Astrocyte (in vitro differentiated cells and primary cell): ENCODE data around the gene ATRAID. TPM values are rescaled to one million over a fixed set of nuclear protein-coding genes. Genes with fewer than 3 reads are reported as not detected.
A peak's percentile ranks its signal among the peaks of the same experiment; 100 is the strongest.

ENCODE experiments used
- DNase-seq: peaks from one replicate; pipeline ENCODE4 v3.0.0-alpha.2; 2010; ENCODE audit warnings: low read depth
- FAIRE-seq: peaks from 2 replicates; lab custom pipeline; 2011; peaks lifted over from hg19 to GRCh38; lab: Jason Lieb, UNC
- H2AFZ ChIP-seq: 2 replicates; pipeline ENCODE4 v1.6.0; 2012; ENCODE audit warnings: low read depth, low read length, inconsistent platforms
- H3K27ac ChIP-seq: 2 replicates; pipeline ENCODE4 v1.5.1; 2011; ENCODE audit warnings: low read depth, low read length, inconsistent platforms
- H3K27me3 ChIP-seq: 2 replicates; pipeline ENCODE4 v1.6.0; 2011; ENCODE audit warnings: low read length, inconsistent platforms; ENCODE audit not compliant: insufficient read depth
- H3K36me3 ChIP-seq: 2 replicates; pipeline ENCODE4 v1.5.1; 2011; ENCODE audit warnings: low read length, inconsistent platforms; ENCODE audit not compliant: insufficient read depth
- H3K4me1 ChIP-seq: 2 replicates; pipeline ENCODE4 v1.5.1; 2011; ENCODE audit warnings: low read length, inconsistent platforms; ENCODE audit not compliant: insufficient read depth
- H3K4me2 ChIP-seq: 2 replicates; pipeline ENCODE4 v1.6.0; 2012; ENCODE audit warnings: low read length, inconsistent platforms
- H3K4me3 ChIP-seq: 2 replicates; pipeline ENCODE4 v1.5.1; 2011; ENCODE audit warnings: low read depth, mild to moderate bottlenecking, low read length, inconsistent platforms; ENCODE audit not compliant: insufficient read depth
- H3K79me2 ChIP-seq: 2 replicates; pipeline ENCODE4 v1.6.0; 2012; ENCODE audit warnings: mild to moderate bottlenecking, low read length, inconsistent platforms; ENCODE audit not compliant: insufficient read depth
- H3K9ac ChIP-seq: 2 replicates; pipeline ENCODE4 v1.6.0; 2012; ENCODE audit warnings: mild to moderate bottlenecking, low read length, inconsistent platforms
- H3K9me3 ChIP-seq: 2 replicates; pipeline ENCODE4 v1.5.1; 2012; ENCODE audit warnings: low read depth, mild to moderate bottlenecking, low read length, inconsistent platforms; ENCODE audit not compliant: insufficient read depth
- H4K20me1 ChIP-seq: 2 replicates; pipeline ENCODE4 v1.6.0; 2012; ENCODE audit warnings: low read length, inconsistent platforms; ENCODE audit not compliant: insufficient read depth
- H3K27ac Mint-ChIP-seq: one replicate; pipeline ENCODE4 v1.8.0; 2021; ENCODE audit warnings: mild to moderate bottlenecking, mixed read lengths; ENCODE audit not compliant: unreplicated experiment
- H3K27me3 Mint-ChIP-seq: one replicate; pipeline ENCODE4 v1.8.0; 2021; ENCODE audit warnings: low read depth, mixed read lengths; ENCODE audit not compliant: unreplicated experiment
- H3K36me3 Mint-ChIP-seq: one replicate; pipeline ENCODE4 v1.8.0; 2021; ENCODE audit warnings: low read depth, mixed read lengths; ENCODE audit not compliant: unreplicated experiment
- H3K4me1 Mint-ChIP-seq: one replicate; pipeline ENCODE4 v1.8.0; 2021; ENCODE audit warnings: low read depth, mixed read lengths; ENCODE audit not compliant: unreplicated experiment
- H3K4me3 Mint-ChIP-seq: one replicate; pipeline ENCODE4 v1.8.0; 2021; ENCODE audit warnings: mild to moderate bottlenecking, moderate library complexity, mixed read lengths; ENCODE audit not compliant: unreplicated experiment
- H3K9me3 Mint-ChIP-seq: one replicate; pipeline ENCODE4 v1.8.0; 2021; ENCODE audit warnings: mild to moderate bottlenecking, mixed read lengths; ENCODE audit not compliant: unreplicated experiment
- CTCF ChIP-seq: IDR thresholded peaks from 2 replicates; pipeline ENCODE4 v1.5.1; 2011; ENCODE audit warnings: low read depth, mild to moderate bottlenecking, inconsistent platforms, low read length, moderate library complexity; ENCODE audit not compliant: insufficient read depth
- EZH2 ChIP-seq: IDR thresholded peaks from 2 replicates; pipeline ENCODE4 v1.6.1; 2012; ENCODE audit warnings: mild to moderate bottlenecking, low read length, inconsistent platforms; ENCODE audit not compliant: insufficient read depth
- total RNA-seq: library from RNA; stranded (reverse); gene quantifications from 2 replicates; pipeline ENCODE4 v1.2.1, GENCODE V29; 2021

ATRAID gene
- total RNA-seq, 1 donor from 2014 or later: 62.9 TPM

DNA sequence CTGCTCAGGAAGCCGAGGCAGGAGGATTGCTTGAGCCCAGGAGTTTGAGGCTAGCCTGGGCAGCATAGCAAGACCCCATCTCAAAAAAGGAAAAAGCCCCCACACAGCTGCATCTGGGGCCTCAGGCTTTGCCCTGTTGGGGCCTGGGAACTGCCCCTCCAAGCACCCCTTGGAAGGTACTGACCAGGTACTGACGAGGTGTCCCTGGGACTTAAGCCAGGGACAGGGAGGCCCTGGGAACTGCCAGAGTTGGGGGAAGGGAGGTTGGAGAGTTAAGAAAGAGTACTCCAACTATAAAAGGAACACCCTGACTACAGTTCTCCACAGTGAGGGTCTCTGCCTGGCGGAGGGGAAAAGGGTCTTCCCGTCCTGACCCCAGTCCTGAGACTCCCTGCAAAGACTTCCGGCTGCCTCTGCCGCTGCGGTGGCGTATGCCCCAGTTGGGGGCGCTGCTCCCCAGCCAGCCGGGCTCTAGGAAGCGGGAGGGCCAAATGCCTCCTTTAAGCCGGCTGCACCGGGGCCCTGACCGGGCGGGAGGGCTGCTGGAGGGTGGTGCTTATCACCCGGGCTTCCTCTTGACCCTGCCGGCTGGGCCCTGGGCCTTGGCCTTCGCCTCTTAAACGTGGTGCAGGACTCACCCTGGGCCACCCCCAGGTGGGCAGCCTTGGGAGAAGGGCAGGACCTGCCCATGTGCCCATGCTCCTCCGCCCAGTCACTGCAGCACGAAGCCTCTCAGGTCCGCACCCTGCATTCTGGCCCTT is 38.2 kb downstream of the ATRAID start:
- Histone ChIP-seq H3K27ac (no peak overlapping the region), H3K4me3 (no peak overlapping the region), H3K9ac (no peak overlapping the region), H4K20me1 (no peaks in the 10 kb centered on the region), H3K79me2 (no peaks in the 10 kb centered on the region), H3K9me3 (no peaks in the 10 kb centered on the region), H3K4me1 (peaks cover 5% of the 10 kb centered on the region), H3K4me2 (no peak overlapping the region), H3K36me3 (no peaks in the 10 kb centered on the region), H3K27me3 (peaks cover 6% of the 10 kb centered on the region), H2AFZ (no peak overlapping the region)
- no peak for TF ChIP-seq EZH2
- peak; percentile 34 for TF ChIP-seq CTCF
- H3K36me3 Mint-ChIP-seq: no peaks in the 10 kb centered on the region
- H3K9me3 Mint-ChIP-seq: no peaks in the 10 kb centered on the region
- no peak overlapping the region for H3K4me3 Mint-ChIP-seq
- H3K4me1 Mint-ChIP-seq: no peaks in the 10 kb centered on the region
- DNase-seq (no peak), FAIRE-seq (no peak)
- no peak overlapping the region for H3K27ac Mint-ChIP-seq
- peaks cover 35% of the 10 kb centered on the region for H3K27me3 Mint-ChIP-seq

DNA sequence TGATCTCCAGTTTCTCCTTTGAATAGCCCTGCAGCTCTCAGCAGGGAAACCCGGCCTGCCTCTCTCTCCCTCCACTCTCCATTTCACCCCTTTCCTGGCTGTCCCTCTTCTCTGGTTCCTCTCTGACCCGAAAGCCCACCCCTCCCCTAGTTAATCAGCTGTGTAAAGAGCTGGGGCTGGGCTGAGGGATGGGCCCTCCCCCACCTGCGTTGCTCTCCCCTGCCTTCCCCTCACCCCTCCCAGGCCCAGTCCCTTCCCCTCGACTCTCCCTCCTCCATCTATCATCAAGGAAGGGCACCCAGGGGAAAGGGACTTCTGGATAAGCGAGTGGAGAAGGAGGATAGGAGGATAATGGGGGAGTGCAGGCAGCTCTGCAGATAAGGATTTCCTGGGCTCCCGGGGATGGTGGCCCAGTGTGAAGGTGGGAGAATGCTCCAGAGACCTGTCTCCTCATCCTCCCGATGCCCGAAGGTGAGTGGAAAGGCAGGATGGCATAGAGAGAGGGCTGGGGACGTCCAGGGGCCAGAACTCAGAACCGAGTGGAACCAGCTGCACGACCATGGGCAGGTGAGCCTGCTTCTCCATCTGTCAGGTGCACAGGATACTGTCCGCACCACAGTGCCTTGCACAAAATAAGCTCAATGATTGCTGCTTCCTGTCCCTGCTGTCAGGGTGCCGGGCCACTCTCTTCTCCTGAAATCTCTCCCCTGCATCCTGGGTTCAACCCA is 39.0 kb downstream of the ATRAID start:
- TF ChIP-seq CTCF (no peak), EZH2 (no peak)
- Histone ChIP-seq H3K4me2 (no peak overlapping the region), H4K20me1 (no peaks in the 10 kb centered on the region), H3K9ac (no peak overlapping the region), H3K9me3 (no peaks in the 10 kb centered on the region), H3K79me2 (no peaks in the 10 kb centered on the region), H3K27me3 (peaks cover 6% of the 10 kb centered on the region), H3K4me1 (peaks cover 11% of the 10 kb centered on the region), H2AFZ (no peak overlapping the region), H3K27ac (no peak overlapping the region), H3K36me3 (no peaks in the 10 kb centered on the region), H3K4me3 (no peak overlapping the region)
- Mint-ChIP-seq H3K4me1 (no peaks in the 10 kb centered on the region), H3K27me3 (peaks cover 41% of the 10 kb centered on the region), H3K27ac (no peak overlapping the region), H3K36me3 (no peaks in the 10 kb centered on the region), H3K4me3 (no peak overlapping the region), H3K9me3 (no peaks in the 10 kb centered on the region)
- FAIRE-seq (no peak), DNase-seq (no peak)

GRCh38 chr2:27251766-27252165 is 39.9 kb downstream of the ATRAID start:
- no peaks in the 10 kb centered on the region for H3K9me3 ChIP-seq
- no peak for FAIRE-seq
- peaks cover 6% of the 10 kb centered on the region for H3K27me3 ChIP-seq
- H3K79me2 ChIP-seq: no peaks in the 10 kb centered on the region
- Mint-ChIP-seq H3K4me3 (no peak overlapping the region), H3K27ac (no peak overlapping the region), H3K36me3 (no peaks in the 10 kb centered on the region), H3K27me3 (peaks cover 50% of the 10 kb centered on the region), H3K4me1 (no peaks in the 10 kb centered on the region), H3K9me3 (no peaks in the 10 kb centered on the region)
- no peak overlapping the region for H3K9ac ChIP-seq
- peaks cover 11% of the 10 kb centered on the region for H3K4me1 ChIP-seq
- H3K4me3 ChIP-seq: no peak overlapping the region
- H2AFZ ChIP-seq: no peak overlapping the region
- no peaks in the 10 kb centered on the region for H4K20me1 ChIP-seq
- DNase-seq: no peak
- TF ChIP-seq CTCF (no peak), EZH2 (no peak)
- H3K4me2 ChIP-seq: no peak overlapping the region
- H3K27ac ChIP-seq: no peak overlapping the region
- H3K36me3 ChIP-seq: no peaks in the 10 kb centered on the region
